Measurements from ENCODE around the gene ZFP64. TPM values are rescaled to one million over a fixed set of nuclear protein-coding genes. Genes with fewer than 3 reads are reported as not detected.
A peak's percentile ranks its signal among the peaks of the same experiment; 100 is the strongest.

ZFP64 gene
- total RNA-seq, 1 donor from 2014 or later: 21.3 TPM

- peak; percentile 53 for DNase-seq
Measured at GRCh38 chr20:52104546-52105441, 86.8 kb downstream of the ZFP64 start.

GRCh38 chr20:52103913-52104545 lies 87.5 kb downstream of the ZFP64 start:
- peak; percentile 34 for DNase-seq

DNA sequence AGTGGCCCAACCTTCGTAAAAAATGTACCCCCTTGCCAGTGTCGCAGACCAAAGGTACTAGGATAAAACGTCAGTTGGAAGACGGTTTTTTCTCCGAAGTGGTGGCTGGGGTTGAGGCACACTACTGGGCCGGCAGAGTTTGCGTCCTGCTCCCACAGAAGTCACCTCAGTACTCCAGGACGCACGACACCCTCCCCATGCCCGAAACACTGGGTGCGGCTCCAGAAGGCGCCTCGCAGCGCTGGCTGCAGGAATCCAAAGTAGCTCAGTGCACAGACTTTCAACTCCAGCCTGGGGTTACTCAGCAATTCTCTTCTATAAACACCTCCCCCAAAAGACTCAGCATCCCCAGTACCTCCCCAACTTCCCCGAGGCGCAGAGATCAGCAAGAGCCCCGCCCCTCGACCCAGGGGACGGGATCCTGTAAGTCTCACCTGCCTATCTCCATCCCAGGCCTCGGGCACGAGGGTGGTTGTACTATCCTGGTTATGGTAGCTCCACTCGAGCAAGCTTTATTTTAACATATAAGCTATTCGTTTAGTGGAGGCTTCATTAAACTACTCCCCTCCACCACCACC lies 88.2 kb downstream of the ZFP64 start:
- DNase-seq: peak; percentile 27

- no peak for DNase-seq
Measured at GRCh38 chr20:52102559-52102958, 89.0 kb downstream of the ZFP64 start.

DNA sequence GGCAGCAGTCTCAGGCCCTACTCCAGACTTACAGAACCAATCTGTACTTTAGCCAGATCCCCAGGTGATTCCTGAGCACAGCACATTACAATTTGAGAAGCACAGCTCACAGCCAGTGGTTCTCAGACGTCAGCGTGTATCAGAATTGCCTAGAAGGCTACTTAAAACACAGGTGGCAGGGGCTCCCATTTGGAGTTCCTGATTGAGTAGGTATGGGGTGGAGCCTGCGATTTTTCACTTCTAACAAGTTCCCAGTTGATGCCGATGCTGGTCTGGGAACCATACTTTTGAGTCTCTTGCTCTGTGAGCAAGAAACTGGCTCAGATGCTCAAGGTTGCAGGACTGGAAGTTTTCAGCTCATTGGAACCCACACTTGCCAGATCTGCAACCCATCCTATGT lies 89.5 kb downstream of the ZFP64 start:
- no peak for DNase-seq

All from tongue (tissue), 2 donors.